IMR-90 (cell line): Measurements from ENCODE around the gene GPC6. TPM values are rescaled to one million over a fixed set of nuclear protein-coding genes. Genes with fewer than 3 reads are reported as not detected.

Experiments
- ATAC-seq: fragments of 200-7000 bp; cut with Tn5 transposase; 2 replicates; pipeline ENCODE4 v1.9.1; 2020; ENCODE audit warnings: low read depth, mild to moderate bottlenecking, moderate library complexity
- BruUV-seq: library from RNA; stranded (reverse); fragments of 400-500 nt; replicated peaks from 2 replicates; lab custom pipeline; 2021; lab: Mats Ljungman, UMichigan
- CTCF ChIA-PET: fragments of 300-600 bp; formaldehyde crosslinking; extraction: SDS; loops from one replicate; lab custom pipeline; 2021; ENCODE audit warnings: antibody characterized with exemption; lab: Yijun Ruan, JAX
- POLR2A ChIA-PET: fragments of 300-600 bp; sonication (Branson Sonifier 250); formaldehyde crosslinking; loops from one replicate; lab custom pipeline; 2022; ENCODE audit warnings: antibody characterized with exemption; ENCODE audit not compliant: unreplicated experiment; lab: Charles Lee
- DNase-seq: peaks from one replicate; pipeline ENCODE4 v3.0.0; 2013
- H2AFZ ChIP-seq: replicated peaks from 2 replicates; pipeline ENCODE3; 2013; ENCODE audit warnings: low read length, mild to moderate bottlenecking; ENCODE audit not compliant: poor library complexity
- H2AK5ac ChIP-seq: 2 replicates; pipeline ENCODE4 v1.6.1; 2013; ENCODE audit warnings: low read depth, low read length, inconsistent platforms
- H2AK9ac ChIP-seq: replicated peaks from 2 replicates; pipeline ENCODE3; 2013; ENCODE audit warnings: mild to moderate bottlenecking, low read depth, low read length, moderate library complexity; ENCODE audit not compliant: poor library complexity
- H2BK120ac ChIP-seq: 2 replicates; pipeline ENCODE4 v1.6.1; 2013; ENCODE audit warnings: low read depth, low read length, inconsistent platforms
- H2BK15ac ChIP-seq: 3 replicates; pipeline ENCODE4 v1.6.1; 2013; ENCODE audit warnings: low read depth, low read length, inconsistent platforms
- H2BK20ac ChIP-seq: 2 replicates; pipeline ENCODE4 v1.6.1; 2013; ENCODE audit warnings: low read depth, mild to moderate bottlenecking, inconsistent platforms, low read length, moderate library complexity
- H2BK5ac ChIP-seq: 2 replicates; pipeline ENCODE4 v1.6.1; 2013; ENCODE audit warnings: mild to moderate bottlenecking, low read depth, low read length, inconsistent platforms; ENCODE audit not compliant: poor library complexity, severe bottlenecking
- H3K14ac ChIP-seq: replicated peaks from 2 replicates; pipeline ENCODE4 v1.6.1; 2013; ENCODE audit warnings: low read depth, low read length, inconsistent platforms
- H3K18ac ChIP-seq: 2 replicates; pipeline ENCODE4 v1.6.1; 2013; ENCODE audit warnings: low read depth, low read length, control low read depth
- H3K23ac ChIP-seq: 2 replicates; pipeline ENCODE4 v1.6.1; 2013; ENCODE audit warnings: low read depth, low read length, inconsistent platforms
- H3K27ac ChIP-seq: 2 replicates; pipeline ENCODE4 v1.5.1; 2013; ENCODE audit warnings: mild to moderate bottlenecking, control low read depth, low read length; ENCODE audit not compliant: insufficient read depth
- H3K27me3 ChIP-seq: 2 replicates; pipeline ENCODE4 v1.6.1; 2013; ENCODE audit warnings: low read length; ENCODE audit not compliant: control insufficient read depth, insufficient read depth
- H3K36me3 ChIP-seq: 2 replicates; pipeline ENCODE4 v1.6.1; 2013; ENCODE audit warnings: low read length, mixed read lengths; ENCODE audit not compliant: control insufficient read depth, insufficient read depth
- H3K4ac ChIP-seq: 2 replicates; pipeline ENCODE4 v1.6.1; 2013; ENCODE audit warnings: low read depth, low read length, inconsistent platforms
- H3K4me1 ChIP-seq: 2 replicates; pipeline ENCODE4 v1.6.1; 2013; ENCODE audit warnings: low read length, mixed read lengths; ENCODE audit not compliant: control insufficient read depth, insufficient read depth
- H3K4me2 ChIP-seq: 2 replicates; pipeline ENCODE4 v1.6.1; 2013; ENCODE audit warnings: low read depth, mild to moderate bottlenecking, control low read depth, low read length, moderate library complexity
- H3K4me3 ChIP-seq: 2 replicates; pipeline ENCODE4 v1.5.1; 2013; ENCODE audit warnings: low read depth, mild to moderate bottlenecking, control low read depth, low read length, moderate library complexity; ENCODE audit not compliant: insufficient read depth
- H3K56ac ChIP-seq: 2 replicates; pipeline ENCODE4 v1.6.1; 2013; ENCODE audit warnings: low read length, inconsistent platforms; ENCODE audit not compliant: insufficient read depth; ENCODE audit errors: extremely low read depth
- H3K79me1 ChIP-seq, 2 experiments: 2 replicates each; pipeline ENCODE4 v1.6.1; 2013; ENCODE audit warnings: low read length in 2 of 2, inconsistent platforms in 1 of 2, low read depth in 1 of 2
- H3K9ac ChIP-seq: 2 replicates; pipeline ENCODE4 v1.6.1; 2013; ENCODE audit warnings: low read depth, low read length, control low read depth
- H3K9me1 ChIP-seq: 2 replicates; pipeline ENCODE4 v1.6.1; 2013; ENCODE audit warnings: low read length, inconsistent platforms; ENCODE audit not compliant: insufficient read depth
- H3K9me3 ChIP-seq: 2 replicates; pipeline ENCODE4 v1.6.1; 2013; ENCODE audit warnings: low read length; ENCODE audit not compliant: control insufficient read depth, insufficient read depth
- H4K20me1 ChIP-seq: 2 replicates; pipeline ENCODE4 v1.6.1; 2013; ENCODE audit warnings: low read length, inconsistent platforms; ENCODE audit not compliant: insufficient read depth
- H4K5ac ChIP-seq: 2 replicates; pipeline ENCODE4 v1.6.1; 2013; ENCODE audit warnings: mild to moderate bottlenecking, low read depth, low read length, control low read depth
- H4K8ac ChIP-seq, 2 experiments: 2 replicates each; pipeline ENCODE4 v1.6.1; 2013; ENCODE audit warnings: low read depth in 2 of 2, low read length in 2 of 2, control low read depth in 1 of 2, inconsistent platforms in 1 of 2
- H4K91ac ChIP-seq: 2 replicates; pipeline ENCODE4 v1.6.1; 2013; ENCODE audit warnings: low read depth, low read length, inconsistent platforms; ENCODE audit not compliant: insufficient read depth
- BHLHE40 ChIP-seq: fragments of 150-350 bp; IDR thresholded peaks from 2 replicates; pipeline ENCODE4 v1.6.1; 2016; ENCODE audit warnings: mild to moderate bottlenecking, low read depth, low read length
- CEBPB ChIP-seq: IDR thresholded peaks from 2 replicates; pipeline ENCODE4 v1.6.1; 2012; ENCODE audit warnings: low read depth, low read length, improper control_type of control experiment
- FOS ChIP-seq: fragments of 150-350 bp; IDR thresholded peaks from 2 replicates; pipeline ENCODE4 v1.6.1; 2016; ENCODE audit warnings: low read depth, low read length
- MAFK ChIP-seq: IDR thresholded peaks from 2 replicates; pipeline ENCODE4 v1.6.1; 2012; ENCODE audit warnings: low read depth, low read length, improper control_type of control experiment
- MAZ ChIP-seq: IDR thresholded peaks from 2 replicates; pipeline ENCODE4 v1.6.1; 2012; ENCODE audit warnings: low read depth, mild to moderate bottlenecking, low read length, improper control_type of control experiment, moderate library complexity, borderline replicate concordance
- MXI1 ChIP-seq: IDR thresholded peaks from 2 replicates; pipeline ENCODE4 v1.6.1; 2012; ENCODE audit warnings: low read depth, mild to moderate bottlenecking, low read length, moderate library complexity, borderline replicate concordance
- NFE2L2 ChIP-seq: fragments of 150-350 bp; IDR thresholded peaks from 2 replicates; pipeline ENCODE4 v1.6.1; 2016; ENCODE audit warnings: low read depth, mild to moderate bottlenecking, low read length
- POLR2A ChIP-seq: IDR thresholded peaks from 2 replicates; pipeline ENCODE4 v1.6.1; 2012; ENCODE audit warnings: mild to moderate bottlenecking, low read depth, low read length
- RCOR1 ChIP-seq: IDR thresholded peaks from 2 replicates; pipeline ENCODE4 v1.6.1; 2012; ENCODE audit warnings: mild to moderate bottlenecking, low read length, improper control_type of control experiment; ENCODE audit not compliant: insufficient replicate concordance
- SMC3 ChIP-seq: fragments of 150-350 bp; IDR thresholded peaks from 2 replicates; pipeline ENCODE4 v1.6.1; 2016; ENCODE audit warnings: low read depth, mild to moderate bottlenecking, antibody characterized with exemption, low read length, moderate library complexity
- WGBS, 2 experiments: methylation state at CpG; one replicate each; pipeline versions ENCODE4 v1.1.5 to v1.1.7; 2013; ENCODE audit warnings: missing lambda C conversion rate in 2 of 2; ENCODE audit not compliant: insufficient read length in 1 of 2; ENCODE audit errors: extremely low coverage in 2 of 2; 5-methylcytosine and 5-hydroxymethylcytosine counted together
- dilution Hi-C: fragments of 300-500 bp; cut with HindIII; formaldehyde crosslinking; loops from one replicate; pipeline ENCODE4 v1.14.3; 2018; ENCODE audit warnings: low sequenced_read_pairs; ENCODE audit not compliant: unreplicated experiment
- in situ Hi-C: fragments of 300-500 bp; cut with MboI; formaldehyde crosslinking; loops from 3 replicates; pipeline ENCODE4 v1.14.3; 2019; ENCODE audit warnings: low sequenced_read_pairs, inconsistent platforms, mixed read lengths
- intact Hi-C: fragments of 100-400 bp; cut with micrococcal nuclease; formaldehyde crosslinking; loops from 2 replicates; pipeline ENCODE4 v1.10.0; 2022
- polyA plus RNA-seq, 3 experiments: library from polyadenylated mRNA; depleted of rRNA; stranded (reverse); fragments of >200 nt; gene quantifications; 2 replicates each; pipeline ENCODE4 v1.2.3, GENCODE V29; 2012; ENCODE audit warnings: low replicate concordance in 1 of 3
- total RNA-seq: library from RNA; depleted of rRNA; stranded (reverse); fragments of >200 nt; gene quantifications from 2 replicates; pipeline ENCODE4 v1.2.3, GENCODE V29; 2012
- TF ChIP-seq, protein P1 (sequence below): conservative IDR thresholded peaks from 2 replicates; pipeline ENCODE4 v1.5.1; 2012; ENCODE audit warnings: mild to moderate bottlenecking, low read depth, low read length, improper control_type of control experiment
- TF ChIP-seq, protein P2 (sequence below): fragments of 150-350 bp; IDR thresholded peaks from 2 replicates; pipeline ENCODE4 v1.6.1; 2017; ENCODE audit warnings: mild to moderate bottlenecking, antibody characterized with exemption, low read length, low read depth
- TF ChIP-seq, protein P3 (sequence below): fragments of 150-350 bp; IDR thresholded peaks from 2 replicates; pipeline ENCODE4 v1.6.1; 2016; ENCODE audit warnings: low read depth, mild to moderate bottlenecking, low read length, moderate library complexity, borderline replicate concordance

Gene GPC6
- total and polyA plus RNA-seq, 2 of the 4 experiments (the other 2 are of a cell fraction), result 14.9 to 39.4 TPM

- 100% methylated on average over 1 of the region's 5 CpGs; no CpG with 5 or more reads in 1 of the 2 experiments for WGBS, 2 experiments
- Histone ChIP-seq H3K4me3 (no peak overlapping the region), H3K4me1 (peaks cover 14% of the 10 kb centered on the region), H3K18ac (peak overlapping the region; percentile 72), H3K79me1 (peaks cover 4% of the 10 kb centered on the region in 2 experiments; a peak in 3 of 4 replicates), H2BK15ac (no peak overlapping the region), H3K56ac (no peak overlapping the region), H4K8ac (peak overlapping the region in 1 of 2 experiments; percentile 10; a peak in 2 of 4 replicates), H2BK20ac (peak overlapping the region; percentile 16), H2BK120ac (peak overlapping the region; percentile 70), H4K91ac (peak overlapping the region; percentile 64), H2AFZ (peak overlapping the region; percentile 10), H3K4me2 (peak overlapping the region; percentile 31; the same call in 1 of the 2 replicates), H3K4ac (peak overlapping the region; percentile 77), H3K27ac (peak overlapping the region; percentile 75; the same call in 1 of the 2 replicates), H3K23ac (no peak overlapping the region), H3K36me3 (no peaks in the 10 kb centered on the region), H3K9me3 (0 out of 2 replicates have a peak, but pooled peaks cover 4% of the 10 kb centered on the region), H2AK5ac (peak overlapping the region; percentile 67), H2BK5ac (peak overlapping the region; percentile 70), H3K9me1 (0 out of 2 replicates have a peak, but pooled peaks cover 5% of the 10 kb centered on the region), H4K5ac (peak overlapping the region; percentile 23; the same call in 1 of the 2 replicates), H3K27me3 (no peaks in the 10 kb centered on the region), H2AK9ac (no peak overlapping the region), H3K9ac (no peak overlapping the region), H3K14ac (0 out of 2 replicates have a peak overlapping the region, but pooled peaks have one; percentile 29), H4K20me1 (no peaks in the 10 kb centered on the region)
- in situ Hi-C loops (no loop called here), intact Hi-C loops (no loop called here), dilution Hi-C loops (no loop called here)
- BruUV-seq, result no TSS peak
- CTCF ChIA-PET, result interaction anchor here (0.6 kb wide), 1 partner anchor 11 kb away, joined by 3 read pairs; no protein-coding TSS in a partner anchor
- POLR2A ChIA-PET, result no interaction called here
- DNase-seq (peak; percentile 74), ATAC-seq (peak; percentile 90)
- TF ChIP-seq CEBPB (no peak), MXI1 (no peak), MAZ (no peak), POLR2A (no peak), RCOR1 (no peak), SMC3 (no peak), NFE2L2 (no peak), BHLHE40 (no peak), FOS (no peak), MAFK (no peak)
- TF ChIP-seq, protein P1, sequence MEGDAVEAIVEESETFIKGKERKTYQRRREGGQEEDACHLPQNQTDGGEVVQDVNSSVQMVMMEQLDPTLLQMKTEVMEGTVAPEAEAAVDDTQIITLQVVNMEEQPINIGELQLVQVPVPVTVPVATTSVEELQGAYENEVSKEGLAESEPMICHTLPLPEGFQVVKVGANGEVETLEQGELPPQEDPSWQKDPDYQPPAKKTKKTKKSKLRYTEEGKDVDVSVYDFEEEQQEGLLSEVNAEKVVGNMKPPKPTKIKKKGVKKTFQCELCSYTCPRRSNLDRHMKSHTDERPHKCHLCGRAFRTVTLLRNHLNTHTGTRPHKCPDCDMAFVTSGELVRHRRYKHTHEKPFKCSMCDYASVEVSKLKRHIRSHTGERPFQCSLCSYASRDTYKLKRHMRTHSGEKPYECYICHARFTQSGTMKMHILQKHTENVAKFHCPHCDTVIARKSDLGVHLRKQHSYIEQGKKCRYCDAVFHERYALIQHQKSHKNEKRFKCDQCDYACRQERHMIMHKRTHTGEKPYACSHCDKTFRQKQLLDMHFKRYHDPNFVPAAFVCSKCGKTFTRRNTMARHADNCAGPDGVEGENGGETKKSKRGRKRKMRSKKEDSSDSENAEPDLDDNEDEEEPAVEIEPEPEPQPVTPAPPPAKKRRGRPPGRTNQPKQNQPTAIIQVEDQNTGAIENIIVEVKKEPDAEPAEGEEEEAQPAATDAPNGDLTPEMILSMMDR, result no peak
- TF ChIP-seq, protein P2, sequence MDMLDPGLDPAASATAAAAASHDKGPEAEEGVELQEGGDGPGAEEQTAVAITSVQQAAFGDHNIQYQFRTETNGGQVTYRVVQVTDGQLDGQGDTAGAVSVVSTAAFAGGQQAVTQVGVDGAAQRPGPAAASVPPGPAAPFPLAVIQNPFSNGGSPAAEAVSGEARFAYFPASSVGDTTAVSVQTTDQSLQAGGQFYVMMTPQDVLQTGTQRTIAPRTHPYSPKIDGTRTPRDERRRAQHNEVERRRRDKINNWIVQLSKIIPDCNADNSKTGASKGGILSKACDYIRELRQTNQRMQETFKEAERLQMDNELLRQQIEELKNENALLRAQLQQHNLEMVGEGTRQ, result no peak
- TF ChIP-seq, protein P3, sequence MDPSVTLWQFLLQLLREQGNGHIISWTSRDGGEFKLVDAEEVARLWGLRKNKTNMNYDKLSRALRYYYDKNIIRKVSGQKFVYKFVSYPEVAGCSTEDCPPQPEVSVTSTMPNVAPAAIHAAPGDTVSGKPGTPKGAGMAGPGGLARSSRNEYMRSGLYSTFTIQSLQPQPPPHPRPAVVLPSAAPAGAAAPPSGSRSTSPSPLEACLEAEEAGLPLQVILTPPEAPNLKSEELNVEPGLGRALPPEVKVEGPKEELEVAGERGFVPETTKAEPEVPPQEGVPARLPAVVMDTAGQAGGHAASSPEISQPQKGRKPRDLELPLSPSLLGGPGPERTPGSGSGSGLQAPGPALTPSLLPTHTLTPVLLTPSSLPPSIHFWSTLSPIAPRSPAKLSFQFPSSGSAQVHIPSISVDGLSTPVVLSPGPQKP, result no peak
Observed at GRCh38 chr13:93473441-93474270, 247.0 kb downstream of the GPC6 start.
